Embryonic facial prominence (tissue), 1 donor: ENCODE results near the gene ATG7.

Experiments
- DNase-seq: peaks from one replicate; pipeline ENCODE4 v3.0.0-alpha.2; 2016; ENCODE audit errors: extremely low spot score

ATG7 gene

DNA sequence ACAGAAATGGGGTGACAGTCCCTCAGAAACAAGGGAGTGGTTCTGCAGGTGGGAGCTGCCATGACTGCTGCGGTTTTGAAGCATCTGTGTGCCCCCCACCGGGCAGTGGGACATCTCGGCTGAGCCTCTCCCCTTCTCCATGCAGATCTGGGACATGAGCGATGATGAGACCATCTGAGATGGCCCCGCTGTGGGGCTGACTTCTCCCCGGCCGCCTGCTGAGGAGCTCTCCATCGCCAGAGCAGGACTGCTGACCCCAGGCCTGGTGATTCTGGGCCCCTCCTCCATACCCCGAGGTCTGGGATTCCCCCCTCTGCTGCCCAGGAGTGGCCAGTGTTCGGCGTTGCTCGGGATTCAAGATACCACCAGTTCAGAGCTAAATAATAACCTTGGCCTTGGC is 282.5 kb downstream of the ATG7 start:
- no peak for DNase-seq

DNA sequence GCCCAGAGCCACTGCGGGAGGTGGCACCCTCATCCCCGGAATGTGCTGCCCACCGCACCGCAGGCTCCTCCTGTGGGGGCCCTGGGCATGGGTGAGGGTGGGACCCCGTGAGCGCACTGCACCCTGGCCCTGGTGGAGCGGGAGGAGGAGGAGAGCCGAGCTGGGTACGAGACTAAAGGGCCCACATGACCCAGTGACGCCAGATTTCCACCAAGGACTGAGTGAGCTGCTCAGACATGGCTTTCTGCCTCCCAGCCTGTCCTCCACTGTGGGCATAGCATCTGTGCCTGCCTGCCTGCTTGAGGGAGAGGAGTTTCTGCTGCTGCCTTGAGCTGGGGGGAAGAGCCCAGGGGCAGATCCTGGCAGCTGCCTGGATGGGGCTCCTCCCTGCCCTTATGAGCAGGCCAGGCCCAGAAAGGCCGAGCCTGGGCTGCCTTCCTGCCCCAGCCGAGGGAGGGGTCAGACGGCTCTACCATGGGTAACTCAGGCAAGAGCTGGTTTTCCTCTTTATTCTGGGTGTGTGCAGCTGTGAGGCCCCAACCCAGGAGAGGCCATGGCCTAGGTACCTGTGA is 283.1 kb downstream of the ATG7 start:
- no peak for DNase-seq

DNA sequence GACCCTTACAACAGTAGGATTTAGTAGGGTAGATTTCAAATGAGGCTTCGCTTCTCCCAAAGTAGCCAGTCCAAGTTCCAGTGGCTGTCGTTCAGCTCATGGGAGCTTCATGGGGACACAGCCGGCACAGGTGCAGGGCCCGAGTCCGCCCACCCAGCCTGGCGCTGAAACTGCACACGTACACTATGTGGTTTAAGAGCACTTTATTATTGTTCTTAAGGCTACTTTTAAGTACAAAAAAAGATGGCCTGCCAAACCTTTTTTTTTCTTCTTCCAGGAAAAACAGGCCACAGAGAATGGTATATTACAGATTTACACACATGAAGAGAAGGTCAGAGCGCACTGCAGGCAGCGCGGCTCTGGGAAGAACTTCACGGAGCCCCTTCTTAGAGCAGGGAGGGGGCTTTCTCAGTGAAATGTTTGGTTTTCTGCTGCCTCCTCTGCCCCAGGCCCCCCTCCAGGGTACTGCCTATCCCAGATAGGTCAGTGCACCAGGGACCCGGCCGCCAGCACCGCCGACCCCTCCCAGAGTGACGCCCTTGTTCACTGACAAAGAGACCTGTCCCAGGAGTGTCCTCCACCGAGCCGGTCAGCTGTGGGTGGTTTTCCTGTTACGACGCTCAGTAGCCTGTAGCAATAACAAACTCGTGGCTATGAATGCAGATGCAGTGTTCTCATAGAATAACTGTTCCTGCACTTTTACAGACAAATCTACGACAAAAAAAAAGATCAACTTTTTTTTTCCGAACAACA is 283.9 kb downstream of the ATG7 start:
- no peak for DNase-seq

DNA sequence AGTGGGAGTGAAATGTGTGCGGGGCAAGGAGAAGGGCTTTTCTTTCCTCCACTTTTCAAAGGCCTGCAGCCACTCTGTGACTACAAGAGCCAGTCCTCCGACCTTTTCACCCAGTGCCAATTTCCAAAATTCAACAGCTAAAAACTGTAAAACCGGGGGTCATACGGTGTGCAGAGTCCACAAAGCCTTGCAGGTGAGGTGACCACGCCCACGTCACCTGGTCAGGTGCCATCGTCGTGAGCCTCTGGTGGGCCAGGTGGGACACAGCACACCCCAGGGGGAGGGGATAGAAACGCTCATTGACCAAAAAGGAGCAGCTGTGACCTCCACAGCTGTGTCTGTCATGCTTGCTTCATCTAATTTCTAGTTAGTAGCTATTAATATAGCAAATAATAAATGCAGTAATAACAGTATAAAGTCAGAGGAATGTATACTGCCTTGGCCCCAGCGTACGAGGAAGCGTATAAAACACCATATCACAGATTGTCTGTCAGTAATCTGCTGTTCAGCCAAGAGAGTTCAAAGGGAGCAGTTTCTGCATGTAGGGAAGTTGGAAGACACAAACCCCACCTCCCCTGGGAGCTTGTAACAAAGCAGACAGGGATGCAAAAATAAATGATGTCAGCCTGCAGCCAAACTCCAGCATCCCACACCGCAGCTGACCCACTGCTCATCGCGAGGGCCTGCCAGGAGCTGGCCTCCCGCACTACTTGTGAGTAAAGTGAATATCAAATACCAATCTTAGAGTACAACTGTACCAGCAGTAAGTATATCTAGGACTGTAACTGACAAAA is 284.9 kb downstream of the ATG7 start:
- no peak for DNase-seq

DNA sequence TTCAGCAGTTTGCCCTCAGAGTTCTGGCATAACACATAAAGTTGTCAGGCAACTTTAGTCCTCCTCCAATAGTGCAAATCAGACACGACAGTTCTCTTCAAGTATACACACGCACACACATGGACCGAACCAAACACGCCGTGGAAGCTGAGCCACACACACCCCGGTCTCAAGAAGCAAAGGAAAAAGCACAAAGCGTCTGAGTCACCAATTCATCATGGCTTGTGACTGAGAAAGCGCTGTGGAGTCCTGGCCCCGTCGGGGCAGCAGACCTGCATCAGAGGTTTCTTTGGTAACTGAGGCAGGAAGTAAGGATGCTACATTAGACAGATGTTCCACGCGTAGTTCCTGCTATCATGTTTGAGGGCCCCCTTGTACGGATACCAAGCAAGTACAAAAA is 285.8 kb downstream of the ATG7 start:
- DNase-seq = no peak

DNA sequence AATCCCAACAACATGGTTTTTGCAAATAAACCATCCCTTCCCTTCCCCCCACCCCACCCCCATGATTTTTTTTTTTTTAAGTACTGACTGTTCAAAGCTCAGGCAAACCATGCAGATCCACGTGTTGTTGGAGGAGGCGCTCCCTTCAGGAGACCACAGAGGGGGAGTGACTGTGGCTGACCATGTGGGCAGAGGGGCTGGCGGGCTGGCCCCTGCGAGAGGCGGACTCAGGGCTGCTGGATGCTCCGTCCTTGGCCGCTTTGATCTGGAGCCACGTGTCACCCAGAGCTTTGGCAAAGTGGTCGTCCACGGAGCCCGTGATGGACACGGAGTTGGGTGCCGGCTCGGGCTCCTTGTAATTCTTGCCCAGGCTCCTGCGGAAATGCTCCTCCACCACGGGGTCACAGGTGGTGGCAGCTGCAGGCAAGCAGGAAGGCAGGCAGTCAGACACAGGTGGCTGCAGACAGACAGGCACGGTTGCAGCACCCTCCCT is 286.3 kb downstream of the ATG7 start:
- DNase-seq = no peak

DNA sequence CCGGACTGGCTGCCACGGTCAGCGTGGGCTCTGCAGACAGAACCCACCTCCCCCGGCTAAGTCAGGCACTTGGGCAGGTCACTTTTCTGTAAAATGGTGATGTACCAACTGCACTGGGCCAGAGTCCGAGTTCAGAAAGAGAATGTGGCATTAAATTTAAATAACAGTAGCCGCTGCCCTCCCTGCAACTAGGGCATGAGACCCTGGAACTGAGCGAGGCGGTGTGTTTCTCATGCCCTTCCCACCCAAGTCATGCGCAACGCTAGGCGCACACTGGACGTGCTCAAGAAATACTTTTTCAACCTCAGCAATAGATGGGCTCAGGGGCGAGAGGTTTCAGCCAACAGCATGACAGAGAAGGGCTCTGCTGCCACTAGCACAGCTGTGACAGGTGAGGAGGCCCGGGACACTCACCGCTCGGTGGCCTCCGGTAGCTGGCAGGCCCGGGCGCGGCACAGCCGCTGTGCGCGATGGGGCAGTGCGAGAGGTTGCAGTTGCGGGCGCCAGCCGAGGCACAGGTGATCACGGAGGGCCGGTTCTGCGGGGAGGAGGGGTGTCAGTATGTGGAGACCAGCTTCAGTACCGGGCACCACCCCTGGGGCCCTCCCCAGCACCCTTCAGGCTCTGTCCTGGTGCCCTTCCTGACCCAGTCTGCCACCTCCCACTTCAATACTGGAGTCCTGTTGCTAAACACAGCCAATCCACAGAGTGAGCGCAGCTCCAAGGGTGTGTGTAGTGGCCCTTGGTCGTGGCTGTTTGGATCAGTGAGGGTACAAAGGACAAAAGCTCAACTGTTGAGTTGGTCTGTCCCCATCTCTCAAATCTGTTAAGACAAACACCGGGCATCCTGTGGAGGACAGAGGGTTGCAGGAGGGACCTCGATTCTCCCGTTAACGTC is 287.0 kb downstream of the ATG7 start:
- DNase-seq = no peak

DNA sequence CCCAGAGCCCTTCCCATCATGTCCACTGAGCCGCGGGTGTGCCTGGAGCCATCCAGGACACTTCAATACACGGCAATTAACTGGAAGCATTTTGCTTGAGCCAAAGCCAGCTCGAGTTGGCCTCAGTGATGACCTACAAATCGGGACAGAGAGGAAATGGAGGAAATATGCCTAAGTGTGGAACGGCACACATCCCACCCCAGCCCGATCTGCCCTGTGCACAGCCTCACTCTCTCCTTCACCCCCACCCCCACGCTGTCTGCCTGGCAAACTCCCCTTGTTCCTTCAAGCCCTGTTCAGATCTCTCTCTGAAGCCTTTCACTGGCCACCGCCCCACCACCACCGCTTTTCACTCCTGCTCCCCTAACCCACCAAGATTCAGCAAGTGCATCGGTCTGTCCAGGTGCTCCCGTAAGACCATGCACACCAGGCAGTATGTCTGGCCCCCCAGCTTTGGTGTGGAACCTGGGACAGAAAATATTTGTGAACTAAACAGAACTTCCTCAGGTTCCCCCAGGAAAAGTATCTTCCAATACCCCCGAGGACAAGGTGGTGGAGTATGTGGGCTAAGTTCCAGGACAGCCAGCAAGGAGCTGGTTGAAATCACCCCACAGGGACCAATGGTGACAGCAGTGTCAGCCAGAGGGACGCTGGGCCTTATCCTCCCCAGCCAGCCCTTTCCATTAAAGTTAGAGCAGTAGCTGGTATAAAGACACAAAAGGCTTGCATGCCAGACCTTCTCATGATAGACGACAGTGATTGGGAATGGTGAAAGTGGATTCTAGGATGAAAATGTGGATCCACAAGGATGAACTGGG is 287.8 kb downstream of the ATG7 start:
- DNase-seq = no peak

DNA sequence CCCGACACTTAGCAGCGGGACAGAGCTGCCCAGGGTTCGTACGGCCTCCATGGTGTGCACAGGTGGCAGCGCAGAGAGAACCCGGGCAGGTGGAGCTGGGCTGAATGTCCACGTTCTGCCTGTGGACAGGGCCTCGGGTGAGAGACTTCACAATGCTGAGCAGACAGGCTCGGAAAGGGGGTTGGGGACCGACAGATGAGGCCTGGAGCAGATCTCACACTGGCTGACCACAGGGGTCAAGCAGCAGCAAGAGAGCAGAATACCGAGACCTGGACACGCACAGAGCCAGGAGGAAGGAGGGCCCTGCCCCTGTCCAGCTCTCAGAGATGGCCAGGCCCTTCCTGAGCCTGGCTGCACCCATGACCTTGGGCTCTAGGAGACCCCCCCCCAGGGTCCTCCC is 288.5 kb downstream of the ATG7 start:
- DNase-seq = no peak

DNA sequence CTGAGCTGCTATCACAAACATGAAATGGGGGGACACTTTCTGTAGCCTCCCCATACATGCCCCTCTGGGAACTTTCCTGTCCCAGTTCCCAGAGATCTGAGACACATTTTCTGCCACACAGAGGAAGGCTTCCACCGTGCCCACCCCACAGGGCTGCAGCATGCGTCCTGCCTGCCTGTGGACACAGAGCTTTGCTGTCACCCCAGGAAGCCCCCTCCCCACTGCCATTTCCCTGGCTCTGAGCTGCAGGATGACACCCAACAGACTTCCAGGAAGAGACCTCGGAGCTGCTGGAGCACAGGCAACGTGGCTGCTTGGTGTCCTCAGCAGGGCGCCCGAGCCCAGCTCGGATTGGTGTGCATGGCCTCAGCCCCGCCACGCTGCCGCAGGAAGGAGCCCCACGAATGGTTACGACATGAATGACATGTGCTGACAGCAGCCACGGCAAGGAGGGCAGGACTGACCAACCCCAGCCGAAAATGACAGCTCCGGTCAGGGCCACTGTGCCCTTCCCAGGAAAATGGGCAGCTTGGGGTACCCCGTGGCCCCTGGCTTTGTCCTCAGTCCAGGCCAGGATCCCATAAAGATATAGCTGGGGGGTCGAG is 290.2 kb downstream of the ATG7 start:
- DNase-seq = no peak

DNA sequence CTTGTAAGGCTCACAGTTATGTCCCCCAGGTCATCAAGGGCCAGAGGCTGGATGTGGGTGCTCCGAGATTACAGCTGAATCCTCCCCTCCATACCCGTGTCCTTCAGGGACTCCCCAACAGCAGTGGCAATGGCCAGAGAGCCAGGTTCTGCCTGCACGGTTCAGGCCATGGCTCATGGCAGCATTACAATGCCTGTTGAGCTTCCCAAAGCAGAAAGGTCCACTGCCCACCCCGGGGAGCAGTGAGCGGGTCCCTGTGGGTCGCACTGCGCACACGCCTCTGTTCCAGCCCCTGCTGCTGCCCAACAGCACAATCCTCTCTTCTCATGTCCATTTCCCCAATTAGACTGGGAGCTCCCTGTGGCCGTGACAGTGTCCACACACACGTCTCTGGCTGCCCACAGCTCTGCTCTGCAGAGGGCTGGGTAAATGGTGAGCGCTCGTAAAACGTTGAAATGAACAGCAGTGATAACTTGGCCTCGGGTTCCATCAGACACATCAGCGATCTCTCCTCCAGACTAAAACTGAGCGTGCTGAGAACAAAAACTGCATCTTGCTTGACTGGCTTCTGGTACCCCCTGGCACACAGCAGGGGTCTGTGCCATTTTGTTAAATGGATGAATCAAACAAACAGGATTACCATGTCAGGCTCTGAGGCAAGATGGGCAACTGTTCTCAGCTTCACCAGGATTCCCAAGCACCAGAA is 291.1 kb downstream of the ATG7 start:
- no peak for DNase-seq

DNA sequence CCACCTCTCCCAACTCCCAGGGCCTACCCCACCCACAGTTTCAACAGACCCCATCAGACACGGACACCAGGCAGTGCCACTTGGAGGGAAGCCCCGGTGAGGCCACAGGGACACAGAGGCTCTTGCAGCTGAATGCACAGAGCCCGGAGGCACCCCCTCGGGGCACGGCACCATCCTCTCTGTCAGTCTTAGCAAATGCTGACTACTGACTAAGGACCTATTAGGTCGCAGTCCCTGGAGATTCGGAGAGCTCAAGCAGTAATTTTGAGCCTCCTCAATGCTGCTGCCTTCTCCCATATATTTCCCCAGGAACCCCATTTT is 291.6 kb downstream of the ATG7 start:
- no peak for DNase-seq

DNA sequence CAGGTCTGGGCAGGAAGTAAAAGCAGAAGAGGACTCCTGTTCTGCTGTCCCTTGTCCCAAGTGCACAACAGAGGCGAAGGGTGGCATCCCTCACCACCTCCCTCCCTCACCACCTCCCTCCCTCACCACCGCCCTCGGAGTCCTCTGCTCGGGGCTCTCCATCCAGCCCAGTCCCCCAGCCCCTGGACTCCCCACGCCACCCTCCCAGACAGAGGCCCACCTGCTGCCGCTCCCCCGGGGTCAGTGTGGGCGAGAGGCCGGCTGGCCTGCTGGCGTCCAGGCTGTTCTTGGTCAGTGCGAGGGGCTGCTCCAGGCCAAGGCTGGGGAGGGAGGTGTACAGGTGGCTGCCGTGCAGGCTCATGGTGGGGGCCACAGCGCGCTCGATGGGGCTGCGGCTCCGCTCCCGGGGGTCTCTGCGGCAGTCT is 292.4 kb downstream of the ATG7 start:
- DNase-seq = no peak

DNA sequence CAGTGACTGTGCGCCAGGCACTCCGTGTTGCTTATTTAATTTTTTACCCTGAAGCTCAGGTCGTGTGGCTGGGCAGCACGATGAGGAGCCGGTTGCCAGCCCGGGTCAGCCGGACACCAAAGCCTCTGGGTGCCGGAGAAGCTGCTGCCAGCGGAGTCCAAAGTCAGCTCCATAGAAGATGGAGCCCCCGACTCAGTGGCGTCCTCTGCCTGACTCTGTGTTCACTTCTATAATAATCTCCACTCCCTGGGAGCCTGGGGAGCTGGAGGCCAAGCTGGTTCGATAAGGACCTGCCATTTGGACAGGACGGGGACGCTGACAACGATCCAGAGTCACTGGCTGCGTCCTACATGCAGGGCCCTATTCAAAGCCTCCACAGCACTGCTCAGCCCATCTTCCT is 292.9 kb downstream of the ATG7 start:
- no peak for DNase-seq

DNA sequence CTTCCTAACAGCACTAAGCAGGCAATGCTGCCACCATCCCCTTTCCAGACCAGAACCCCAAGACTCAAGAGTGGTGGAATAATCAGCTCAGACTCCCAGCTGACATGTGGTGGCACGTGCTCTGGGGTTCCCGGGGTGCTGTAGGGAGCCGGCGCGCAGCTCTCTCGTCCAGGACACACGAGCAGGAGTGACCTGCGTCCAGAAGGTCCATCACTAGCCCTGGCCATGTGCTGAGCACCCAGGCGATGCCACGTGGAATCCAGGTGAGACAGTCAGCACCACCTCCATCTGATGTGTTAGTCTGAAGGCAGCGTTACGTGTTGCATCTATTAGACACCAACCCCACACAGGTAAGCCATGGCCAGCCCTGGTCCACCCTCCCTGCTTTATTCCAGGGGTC is 293.3 kb downstream of the ATG7 start:
- DNase-seq = no peak

DNA sequence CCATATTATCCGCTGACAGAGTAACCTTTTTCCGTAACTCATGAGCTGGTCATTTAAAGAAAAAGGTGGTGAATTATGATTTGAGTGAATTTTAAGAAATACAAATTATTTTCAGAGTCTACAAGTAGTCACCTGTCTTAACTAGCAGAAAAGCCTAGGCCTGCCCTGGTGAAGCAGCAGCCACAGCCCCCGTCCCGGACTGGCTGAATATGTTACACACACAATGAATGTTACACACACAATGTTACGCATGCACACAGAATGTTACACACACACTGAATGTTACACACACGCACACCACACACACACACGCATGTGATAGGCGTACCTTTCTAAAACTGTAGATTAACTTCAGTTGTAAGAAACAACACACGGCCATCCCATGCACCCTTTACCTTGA is 293.7 kb downstream of the ATG7 start:
- DNase-seq = no peak

DNA sequence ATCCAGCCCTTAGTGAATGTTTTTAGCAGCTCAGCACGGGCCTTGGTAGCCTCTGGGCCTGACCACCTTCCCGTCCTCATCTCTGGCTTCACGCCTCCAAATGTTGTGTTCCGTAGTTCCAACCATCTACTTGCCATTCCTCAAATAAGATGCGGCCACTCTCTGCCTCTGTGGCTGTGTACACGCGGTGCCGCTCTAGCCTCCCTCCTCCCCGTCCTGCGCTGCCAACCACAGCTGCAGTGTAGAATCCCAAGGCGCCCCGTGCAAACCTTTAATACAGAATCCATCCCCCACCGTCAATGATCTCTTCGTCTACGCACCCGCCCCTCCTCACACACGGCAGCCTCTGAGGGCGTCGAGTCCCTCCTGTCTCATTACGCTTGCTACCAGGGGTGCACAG is 294.3 kb downstream of the ATG7 start:
- no peak for DNase-seq

DNA sequence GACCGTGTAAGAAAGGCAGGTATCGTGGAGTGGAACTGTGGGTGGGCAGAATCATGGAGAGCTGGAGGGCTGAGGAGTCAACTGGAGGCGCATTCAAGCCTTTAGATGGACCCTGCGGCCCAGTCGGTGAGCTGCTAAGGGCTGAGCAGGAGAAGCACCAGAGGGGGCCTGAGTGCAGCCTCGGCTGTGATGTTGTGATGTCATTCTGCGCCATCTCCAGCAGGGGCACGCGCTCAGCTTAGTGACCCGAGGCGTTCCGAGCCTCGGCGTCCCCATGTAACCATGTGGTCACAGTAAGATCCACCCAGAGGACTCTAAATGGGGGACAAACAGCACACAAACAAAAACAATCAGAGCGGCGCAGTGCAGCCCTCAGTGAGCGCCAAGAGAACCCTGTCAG is 294.7 kb downstream of the ATG7 start:
- DNase-seq = no peak

DNA sequence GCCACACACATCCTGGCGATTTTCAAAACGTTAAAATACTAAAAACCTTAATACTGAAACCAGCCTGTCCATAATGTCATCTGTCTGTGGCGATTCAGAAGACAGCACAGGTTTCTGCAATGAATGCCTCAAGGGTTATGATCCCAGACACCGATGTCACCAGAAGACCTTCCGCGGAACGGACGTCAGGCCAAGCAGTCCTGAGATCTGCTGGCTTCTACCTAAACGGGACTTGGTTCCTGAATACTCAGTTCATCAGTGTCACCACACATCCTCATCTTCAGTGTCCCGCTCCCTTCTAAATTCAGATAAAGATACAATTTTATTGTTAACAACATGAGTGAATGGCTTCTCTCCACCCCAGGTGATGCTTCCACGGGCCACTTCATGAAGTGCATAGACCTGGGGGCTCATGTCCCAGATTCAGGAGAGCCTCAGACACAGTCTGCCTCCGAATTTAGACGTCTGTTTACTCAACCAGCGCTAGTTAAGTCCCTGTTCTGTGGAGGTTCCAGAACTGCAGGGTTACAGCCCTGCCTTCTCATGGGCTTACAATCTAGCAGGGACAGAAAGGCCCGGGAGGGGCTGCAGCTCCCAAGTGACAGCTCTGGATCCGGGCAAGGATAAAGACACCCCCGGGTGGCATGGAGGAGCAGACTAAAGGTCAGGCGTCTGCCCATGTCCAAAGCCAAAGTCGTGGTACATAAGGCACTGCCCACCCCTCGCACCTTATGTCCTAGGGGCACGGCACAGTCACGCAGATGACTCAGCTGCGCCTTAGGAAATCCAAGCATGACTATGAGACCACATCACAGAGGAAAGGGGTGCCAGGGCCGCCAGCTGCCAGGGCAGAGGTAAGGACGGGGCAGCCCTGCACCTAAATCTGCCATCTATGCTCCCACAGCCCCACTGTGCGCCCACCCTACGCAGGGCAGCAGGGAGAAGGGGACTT is 295.6 kb downstream of the ATG7 start:
- DNase-seq = no peak
